ENCODE measurements around the gene ATXN7L1.

GRCh38 chr7:105559926-105560325 is 316.5 kb downstream of the ATXN7L1 start:
- TF ChIP-seq CTCF (IDR thresholded peaks at IDR 0.05), result no peak
- no peak for TF ChIP-seq POLR2A (IDR thresholded peaks at IDR 0.05)
